Type B pancreatic cell (in vitro differentiated cells): ENCODE results near the gene ORAI1. TPM values are rescaled to one million over a fixed set of nuclear protein-coding genes. Genes with fewer than 3 reads are reported as not detected.

Source experiments
- DNase-seq: peaks from one replicate; pipeline ENCODE4 v3.0.0; 2021; ENCODE audit warnings: mixed read lengths; ENCODE audit not compliant: unreplicated experiment; ENCODE audit errors: extremely low spot score
- H3K27ac Mint-ChIP-seq: 2 replicates; pipeline ENCODE4 v1.8.0; 2021; ENCODE audit warnings: mild to moderate bottlenecking, mixed read lengths
- H3K27me3 Mint-ChIP-seq: 2 replicates; pipeline ENCODE4 v1.8.0; 2021; ENCODE audit warnings: mixed read lengths
- H3K36me3 Mint-ChIP-seq: 2 replicates; pipeline ENCODE4 v1.8.0; 2021; ENCODE audit warnings: mixed read lengths
- H3K4me1 Mint-ChIP-seq: one replicate; pipeline ENCODE4 v1.8.0; 2021; ENCODE audit warnings: mixed read lengths; ENCODE audit not compliant: unreplicated experiment
- H3K4me3 Mint-ChIP-seq: 2 replicates; pipeline ENCODE4 v1.8.0; 2021; ENCODE audit warnings: mild to moderate bottlenecking, mixed read lengths
- H3K9me3 Mint-ChIP-seq: 2 replicates; pipeline ENCODE4 v1.8.0; 2021; ENCODE audit warnings: mixed read lengths
- CTCF ChIP-seq: fragments of 200-600 bp; sonication (generic); conservative IDR thresholded peaks from 2 replicates; pipeline ENCODE4 v1.5.0; 2021; ENCODE audit warnings: antibody characterized with exemption, mild to moderate bottlenecking
- total RNA-seq: library from RNA; stranded (reverse); gene quantifications from 2 replicates; pipeline ENCODE4 v1.2.1, GENCODE V29; 2021; ENCODE audit warnings: low replicate concordance

The ORAI1 gene
- total RNA-seq, 1 donor from 2014 or later, result 12.9 TPM

- TF ChIP-seq CTCF, result no peak
- Mint-ChIP-seq H3K4me3 (no peak overlapping the region), H3K36me3 (no peaks in the 10 kb centered on the region), H3K4me1 (no peaks in the 10 kb centered on the region), H3K9me3 (no peaks in the 10 kb centered on the region), H3K27ac (no peak overlapping the region), H3K27me3 (no peaks in the 10 kb centered on the region)
- DNase-seq, result no peak
Measured at GRCh38 chr12:121641343-121641630, 15.0 kb downstream of the ORAI1 start.

DNA sequence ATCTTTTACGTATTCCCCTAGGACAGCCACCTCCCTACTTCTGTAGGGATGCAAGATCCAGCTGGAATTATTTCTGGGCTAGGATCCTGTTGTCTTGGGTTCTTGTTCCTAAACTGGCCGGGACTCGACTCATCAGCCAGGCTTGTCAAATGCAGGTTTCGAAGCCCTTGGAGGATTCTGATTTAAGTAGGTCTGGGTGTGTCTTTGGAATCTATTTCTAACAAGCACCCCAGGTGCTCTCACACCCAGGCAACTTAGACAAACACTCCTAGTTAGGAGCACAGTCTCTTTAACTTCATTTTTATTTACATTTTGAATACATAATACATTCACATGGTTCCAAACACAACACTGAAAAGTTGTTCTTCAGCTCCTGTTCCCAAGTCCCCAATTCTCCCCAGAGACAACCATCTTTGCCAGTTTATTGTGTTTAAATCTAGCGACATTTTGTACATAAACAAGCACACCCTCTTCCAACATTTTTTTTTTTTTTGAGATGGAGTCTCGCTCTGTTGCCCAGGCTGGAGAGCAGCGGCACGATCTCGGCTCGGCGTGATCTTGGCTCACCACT, 22.2 kb downstream of the ORAI1 start:
- Mint-ChIP-seq H3K9me3 (no peaks in the 10 kb centered on the region), H3K4me1 (peaks cover 8% of the 10 kb centered on the region), H3K27ac (no peak overlapping the region), H3K27me3 (no peaks in the 10 kb centered on the region), H3K4me3 (no peak overlapping the region), H3K36me3 (peaks cover 3% of the 10 kb centered on the region)
- TF ChIP-seq CTCF, result no peak
- DNase-seq, result no peak

DNA sequence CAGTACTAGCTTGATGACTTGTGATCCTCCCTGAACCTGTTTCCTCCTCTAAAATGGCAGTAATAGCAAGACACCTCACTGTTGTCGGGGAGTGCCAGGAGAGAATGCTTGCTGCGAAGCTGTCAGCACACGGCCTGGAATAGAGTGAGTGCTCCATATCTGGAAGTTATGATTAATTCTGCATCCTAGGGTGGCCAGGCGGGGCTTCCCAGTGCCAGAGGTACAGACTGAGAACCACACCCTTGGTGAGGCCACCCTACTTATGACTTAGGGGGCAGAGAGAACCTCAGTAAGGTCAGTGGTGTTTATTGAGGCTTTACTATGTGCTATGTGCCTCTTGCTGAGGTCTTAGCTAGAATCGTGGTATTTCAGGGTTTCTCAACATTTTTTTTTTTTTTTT, 23.0 kb downstream of the ORAI1 start:
- H3K27ac Mint-ChIP-seq, result no peak overlapping the region
- H3K27me3 Mint-ChIP-seq, result no peaks in the 10 kb centered on the region
- peaks cover 3% of the 10 kb centered on the region for H3K36me3 Mint-ChIP-seq
- TF ChIP-seq CTCF, result no peak
- H3K4me1 Mint-ChIP-seq, result peaks cover 8% of the 10 kb centered on the region
- DNase-seq, result no peak
- H3K9me3 Mint-ChIP-seq, result no peaks in the 10 kb centered on the region
- H3K4me3 Mint-ChIP-seq, result no peak overlapping the region

DNA sequence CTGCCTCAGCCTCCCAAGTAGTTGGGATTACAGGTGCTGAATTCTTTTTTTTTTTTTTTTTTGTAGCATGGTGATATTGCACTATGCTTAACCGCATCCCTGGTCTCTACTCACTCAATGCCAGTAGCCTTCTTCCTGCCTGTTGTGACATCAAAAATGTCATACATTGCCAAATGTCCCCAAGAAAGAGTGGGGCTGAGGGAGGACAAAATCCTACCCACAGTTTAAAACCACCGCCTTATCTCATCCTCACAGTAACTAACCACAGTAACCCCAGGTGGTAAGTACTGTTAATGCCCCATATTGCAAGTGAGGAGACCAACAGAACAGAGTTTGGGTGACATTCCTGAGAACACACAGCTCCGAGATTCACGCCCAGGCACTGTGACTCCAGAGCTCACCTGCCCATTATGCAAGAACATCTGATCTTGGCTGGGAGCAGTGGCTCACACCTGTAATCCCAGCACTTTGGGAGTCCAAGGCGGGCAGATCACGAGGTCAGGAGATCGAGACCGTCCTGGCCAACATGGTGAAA, 23.6 kb downstream of the ORAI1 start:
- H3K27me3 Mint-ChIP-seq, result no peaks in the 10 kb centered on the region
- peaks cover 3% of the 10 kb centered on the region for H3K36me3 Mint-ChIP-seq
- H3K27ac Mint-ChIP-seq, result no peak overlapping the region
- DNase-seq, result no peak
- H3K4me1 Mint-ChIP-seq, result peaks cover 8% of the 10 kb centered on the region
- no peak overlapping the region for H3K4me3 Mint-ChIP-seq
- H3K9me3 Mint-ChIP-seq, result no peaks in the 10 kb centered on the region
- no peak for TF ChIP-seq CTCF

DNA sequence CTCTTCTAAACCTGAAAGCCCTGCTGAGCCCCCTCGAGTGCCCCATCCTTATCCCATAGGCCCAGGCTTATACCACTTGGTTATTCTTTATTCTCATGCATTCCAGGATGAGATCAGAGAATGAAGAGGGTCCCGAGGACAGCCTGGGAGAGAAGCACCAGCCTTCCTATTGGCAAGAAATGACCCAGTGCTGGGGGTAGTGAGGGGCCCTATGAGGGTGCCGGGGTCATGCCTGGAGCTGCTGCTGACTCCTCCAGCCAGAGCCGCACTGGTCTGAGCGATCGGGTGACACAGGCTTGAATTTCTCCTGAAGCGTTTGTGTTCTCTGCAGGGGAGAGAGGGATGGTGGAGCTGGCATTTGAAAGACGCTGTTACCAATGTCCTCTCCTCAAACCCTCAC, 25.0 kb downstream of the ORAI1 start:
- Mint-ChIP-seq H3K4me3 (no peak overlapping the region), H3K27ac (no peak overlapping the region), H3K27me3 (no peaks in the 10 kb centered on the region), H3K36me3 (peaks cover 3% of the 10 kb centered on the region), H3K9me3 (no peaks in the 10 kb centered on the region), H3K4me1 (peaks cover 8% of the 10 kb centered on the region)
- DNase-seq, result no peak
- TF ChIP-seq CTCF, result no peak
